ENCODE data around the gene ABCA1. TPM values are rescaled to one million over a fixed set of nuclear protein-coding genes. Genes with fewer than 3 reads are reported as not detected.

ABCA1 gene
- total RNA-seq, 3 donors from 2014 or later, result 26.6 to 111 (median 36.8) TPM

- DNase-seq, result peak; percentile 40 to 56 (median 52)
- Histone ChIP-seq H3K36me3 (ENCODE audit: low read depth) (no peaks in the 10 kb centered on the region), H3K9me3 (no peaks in the 10 kb centered on the region), H3K4me1 (ENCODE audit: low read depth) (no peaks in the 10 kb centered on the region), H3K4me3 (no peak overlapping the region)
- no peak for TF ChIP-seq CTCF (IDR thresholded peaks at IDR 0.05)
- intact Hi-C loops (cut with DNase I, micrococcal nuclease), result no loop called here
- peak; percentile 91 for ATAC-seq
Observed at GRCh38 chr9:104810421-104811339, 117.3 kb downstream of the ABCA1 start.

- DNase-seq (no peak), ATAC-seq (no peak)
- intact Hi-C loops (cut with DNase I, micrococcal nuclease), result no loop called here
- H3K4me1 ChIP-seq (ENCODE audit: low read depth), result no peaks in the 10 kb centered on the region
- no peak for TF ChIP-seq CTCF (IDR thresholded peaks at IDR 0.05)
- no peaks in the 10 kb centered on the region for H3K9me3 ChIP-seq
- H3K36me3 ChIP-seq (ENCODE audit: low read depth), result no peaks in the 10 kb centered on the region
- H3K4me3 ChIP-seq, result no peak overlapping the region
Observed at GRCh38 chr9:104808035-104808614, 119.8 kb downstream of the ABCA1 start.

GRCh38 chr9:104805441-104805840 lies 122.5 kb downstream of the ABCA1 start:
- DNase-seq (no peak), ATAC-seq (no peak)
- H3K4me3 ChIP-seq, result no peak overlapping the region
- no peaks in the 10 kb centered on the region for H3K9me3 ChIP-seq
- peaks cover 4% of the 10 kb centered on the region for H3K36me3 ChIP-seq (ENCODE audit: low read depth)
- no peaks in the 10 kb centered on the region for H3K4me1 ChIP-seq (ENCODE audit: low read depth)
- TF ChIP-seq CTCF (IDR thresholded peaks at IDR 0.05), result no peak
- intact Hi-C loops (cut with DNase I, micrococcal nuclease), result no loop called here

- Histone ChIP-seq H3K36me3 (ENCODE audit: low read depth) (peaks cover 4% of the 10 kb centered on the region), H3K9me3 (no peaks in the 10 kb centered on the region), H3K4me3 (no peak overlapping the region), H3K4me1 (ENCODE audit: low read depth) (no peaks in the 10 kb centered on the region)
- intact Hi-C loops (cut with DNase I, micrococcal nuclease), result no loop called here
- no peak for ATAC-seq
- DNase-seq, result no peak
- TF ChIP-seq CTCF (IDR thresholded peaks at IDR 0.05), result no peak
Observed at GRCh38 chr9:104802906-104803305, 125.0 kb downstream of the ABCA1 start.

GRCh38 chr9:104802110-104802509 lies 125.8 kb downstream of the ABCA1 start:
- intact Hi-C loops (cut with DNase I, micrococcal nuclease), result no loop called here
- Histone ChIP-seq H3K4me3 (no peak overlapping the region), H3K4me1 (ENCODE audit: low read depth) (no peaks in the 10 kb centered on the region), H3K36me3 (ENCODE audit: low read depth) (peaks cover 4% of the 10 kb centered on the region), H3K9me3 (no peaks in the 10 kb centered on the region)
- DNase-seq, result no peak
- ATAC-seq, result no peak
- no peak for TF ChIP-seq CTCF (IDR thresholded peaks at IDR 0.05)
